ENCODE results near the gene CCDC192.
A peak's percentile ranks its signal among the peaks of the same experiment; 100 is the strongest.
"Not testable (repeated sequence)": the region's sequence is repeated elsewhere in the genome, so short reads cannot be mapped to it uniquely, and the experiment has no call there.

CCDC192 gene

GRCh38 chr5:127707209-127707608, 4.0 kb downstream of the CCDC192 start:
- H3K4me3 ChIP-seq (ENCODE audit: low read depth, low read length) = no peak overlapping the region
- no peak for DNase-seq (ENCODE audit: low read depth)
- no peak for TF ChIP-seq CTCF (IDR thresholded peaks at IDR 0.05; ENCODE audit: control insufficient read depth, extremely low read depth, insufficient read depth)

- H3K4me3 ChIP-seq (ENCODE audit: low read depth, low read length); DNase-seq (ENCODE audit: low read depth): not testable (repeated sequence)
Measured at GRCh38 chr5:127713083-127713482, 9.9 kb downstream of the CCDC192 start.

GRCh38 chr5:127718181-127718580, 15.0 kb downstream of the CCDC192 start:
- TF ChIP-seq CTCF (IDR thresholded peaks at IDR 0.05; ENCODE audit: control insufficient read depth, extremely low read depth, insufficient read depth) = no peak
- no peak for DNase-seq (ENCODE audit: low read depth)
- H3K4me3 ChIP-seq (ENCODE audit: low read depth, low read length) = no peak overlapping the region

- no peak overlapping the region for H3K4me3 ChIP-seq (ENCODE audit: low read depth, low read length)
- DNase-seq (ENCODE audit: low read depth) = peak; percentile 40
- TF ChIP-seq CTCF (IDR thresholded peaks at IDR 0.05; ENCODE audit: control insufficient read depth, extremely low read depth, insufficient read depth) = no peak
Measured at GRCh38 chr5:127723571-127723970, 20.4 kb downstream of the CCDC192 start.

- DNase-seq (ENCODE audit: low read depth) = no peak
- TF ChIP-seq CTCF (IDR thresholded peaks at IDR 0.05; ENCODE audit: control insufficient read depth, extremely low read depth, insufficient read depth) = no peak
- H3K4me3 ChIP-seq (ENCODE audit: low read depth, low read length) = no peak overlapping the region
Measured at GRCh38 chr5:127725673-127726072, 22.5 kb downstream of the CCDC192 start.

GRCh38 chr5:127732963-127733362, 29.8 kb downstream of the CCDC192 start:
- no peak for TF ChIP-seq CTCF (IDR thresholded peaks at IDR 0.05; ENCODE audit: control insufficient read depth, extremely low read depth, insufficient read depth)
- H3K4me3 ChIP-seq (ENCODE audit: low read depth, low read length) = no peak overlapping the region
- no peak for DNase-seq (ENCODE audit: low read depth)

- not testable (repeated sequence) for H3K4me3 ChIP-seq (ENCODE audit: low read depth, low read length); DNase-seq (ENCODE audit: low read depth)
Measured at GRCh38 chr5:127739348-127739747, 36.2 kb downstream of the CCDC192 start.

- TF ChIP-seq CTCF (IDR thresholded peaks at IDR 0.05; ENCODE audit: control insufficient read depth, extremely low read depth, insufficient read depth) = no peak
- no peak for DNase-seq (ENCODE audit: low read depth)
- no peak overlapping the region for H3K4me3 ChIP-seq (ENCODE audit: low read depth, low read length)
Measured at GRCh38 chr5:127739807-127740384, 36.7 kb downstream of the CCDC192 start.
